HG02642 (cell line): ENCODE results near the gene CYGB.
"Not testable (repeated sequence)": the region's sequence is repeated elsewhere in the genome, so short reads cannot be mapped to it uniquely, and the experiment has no call there.

ENCODE experiments used
- ATAC-seq: cut with Tn5 transposase; IDR thresholded peaks from one replicate; pipeline ENCODE4 v1.9.1; 2021; ENCODE audit warnings: mild to moderate bottlenecking; ENCODE audit not compliant: unreplicated experiment, poor library complexity

The CYGB gene

DNA sequence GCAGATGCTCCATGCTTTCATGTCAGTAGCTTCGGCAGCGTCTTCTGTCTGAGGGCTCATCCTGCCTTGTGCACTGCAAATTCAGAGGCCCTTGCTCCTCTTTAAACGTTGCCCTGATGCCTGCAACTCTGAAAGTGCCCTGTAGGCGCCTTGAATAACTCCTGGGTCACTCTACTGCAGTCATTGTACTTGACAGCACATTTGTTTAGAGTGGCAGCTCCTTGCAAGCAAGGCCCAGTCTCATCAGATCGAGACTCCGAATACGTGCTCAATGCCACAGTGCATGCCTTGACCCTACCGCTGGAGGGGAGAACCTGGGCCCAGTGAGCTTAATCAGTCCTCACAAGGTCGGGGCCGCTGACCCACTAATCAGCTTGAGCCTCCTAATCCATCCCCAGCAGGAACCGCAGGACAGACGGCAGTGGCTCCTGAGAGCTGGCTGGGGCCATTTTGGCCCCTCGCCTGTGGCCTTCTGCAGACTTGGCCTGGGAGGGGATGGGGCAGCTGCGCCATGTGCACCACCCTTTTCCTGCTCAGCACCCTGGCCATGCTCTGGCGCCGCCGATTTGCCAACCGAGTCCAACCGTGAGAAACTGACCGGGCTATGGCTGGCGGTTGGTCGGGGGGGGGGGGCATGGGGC, 2.2 kb upstream of the CYGB start, which contains the start of gene PRCD:
TSS of gene PRCD (plus strand) at position 414 of the 641 bp plus-strand sequence. CDS start at position 512, 98 bp downstream.
- ATAC-seq, result no peak

DNA sequence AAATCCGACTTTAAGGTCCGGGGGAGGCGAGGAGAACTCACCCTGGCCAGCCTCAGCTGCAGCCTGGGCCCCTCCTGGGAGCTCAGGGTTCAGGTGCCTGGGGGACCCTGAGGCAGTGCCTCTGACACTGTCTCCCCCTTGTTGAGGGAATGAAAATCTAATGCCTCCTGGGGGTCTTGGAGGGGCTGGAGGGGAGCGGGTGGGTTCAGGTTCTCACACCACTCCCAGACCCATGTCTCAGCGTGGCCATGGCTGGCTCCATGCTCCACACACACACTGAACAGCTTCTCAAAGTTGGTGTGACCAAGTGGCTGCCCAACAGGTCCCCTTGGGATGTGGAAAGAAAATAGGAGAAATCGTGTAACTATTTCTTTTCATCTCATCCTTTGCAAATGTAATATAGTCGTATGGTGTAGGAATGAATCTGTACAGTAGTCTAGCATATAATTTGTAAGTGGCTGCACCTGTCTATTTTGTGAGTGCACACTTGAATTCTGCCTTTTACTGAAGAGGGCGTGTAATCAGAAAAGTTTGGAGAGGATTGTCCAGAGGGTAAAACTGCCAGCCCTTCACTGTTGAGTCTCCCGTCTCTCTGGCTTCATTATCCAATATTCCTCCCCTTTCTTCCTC, 1.5 kb upstream of the CYGB start:
- ATAC-seq, result no peak

GRCh38 chr17:76538281-76538931, 897 bp upstream of the CYGB start:
- no peak for ATAC-seq

GRCh38 chr17:76537288-76537577, 276 bp downstream of the CYGB start:
- ATAC-seq, result no peak

DNA sequence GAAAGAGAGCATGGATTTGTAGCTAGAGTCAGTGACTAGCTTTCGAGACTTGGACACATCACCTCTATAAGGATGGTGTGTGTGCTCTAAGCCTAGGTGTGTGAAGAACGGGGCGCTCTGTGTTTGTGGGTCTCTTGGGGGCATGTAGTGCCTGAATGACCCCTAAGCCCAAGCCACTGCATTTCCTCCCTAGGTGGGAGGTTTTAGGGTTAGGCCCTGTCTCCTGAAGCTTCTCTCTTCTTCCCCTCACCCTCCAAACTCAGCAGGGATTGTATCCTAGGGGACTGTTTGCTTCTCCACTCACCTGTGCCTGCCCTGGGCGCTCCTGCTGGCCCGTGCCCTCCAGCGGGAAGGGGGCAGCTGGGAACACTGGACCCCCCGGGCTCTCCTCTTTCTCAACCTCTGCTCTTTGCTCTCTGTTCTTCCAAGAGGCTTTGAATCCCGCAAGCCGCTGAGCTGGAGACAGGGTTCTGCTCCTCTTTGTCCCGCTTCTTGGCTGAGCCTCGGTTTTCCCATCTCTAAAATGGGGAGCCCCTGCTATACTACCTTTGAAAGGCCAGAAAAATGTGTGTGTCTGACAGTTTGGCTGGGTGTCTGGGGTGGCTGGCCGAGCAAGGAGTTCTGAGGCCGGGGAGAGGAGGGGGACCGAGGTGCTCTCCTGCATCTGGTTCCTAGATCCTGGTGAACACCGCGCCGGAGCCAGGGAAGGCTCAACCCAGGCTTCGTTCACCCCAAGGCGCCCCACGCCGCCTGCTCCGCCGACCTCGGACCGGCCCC, 810 bp downstream of the CYGB start:
- ATAC-seq, result no peak

GRCh38 chr17:76535788-76536510, 1.6 kb downstream of the CYGB start:
- no peak for ATAC-seq

DNA sequence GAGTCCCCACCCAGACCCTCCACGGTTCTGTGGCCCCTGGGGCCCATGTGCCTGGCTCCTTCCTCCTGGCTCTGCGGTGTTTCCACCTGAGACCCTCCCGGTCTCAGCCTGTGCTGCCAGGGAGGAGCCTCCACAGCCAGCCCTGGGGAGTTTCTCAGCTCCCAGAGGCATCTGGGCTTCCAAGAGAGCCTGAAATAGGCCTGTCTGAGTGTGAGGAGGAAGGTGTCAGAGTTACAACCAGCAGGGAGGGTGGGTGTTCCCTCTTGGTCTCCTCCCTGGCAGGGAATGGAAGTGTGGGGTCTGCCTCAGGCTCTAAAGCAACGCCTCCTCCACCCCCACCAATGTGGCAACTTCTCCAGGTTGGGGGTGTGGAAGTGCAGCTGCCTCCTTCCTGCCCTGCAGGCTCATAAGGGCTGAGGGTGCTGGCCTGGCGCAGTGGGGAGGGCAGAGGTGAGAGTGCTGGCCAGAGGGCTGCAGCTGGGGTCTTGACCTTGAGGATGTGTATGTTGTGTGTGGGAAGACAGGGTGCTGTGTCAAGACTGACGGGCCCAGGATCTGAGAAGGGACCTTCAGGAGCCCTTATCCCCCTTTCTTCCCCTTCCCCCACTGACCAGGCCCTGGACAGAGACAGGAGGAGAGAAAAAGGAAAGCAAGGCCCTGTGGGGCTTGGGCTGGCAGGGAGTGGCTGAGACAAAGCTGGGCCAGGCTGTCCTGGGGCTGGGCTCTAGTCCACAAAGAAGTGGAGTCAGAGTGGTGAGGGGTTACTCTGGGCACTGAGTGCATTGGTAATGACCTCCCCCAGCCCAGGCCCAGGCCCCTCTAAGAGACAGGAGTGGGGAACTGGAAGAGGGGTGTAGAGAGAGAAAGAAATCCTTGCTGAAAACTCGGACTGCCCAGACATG, 2.4 kb downstream of the CYGB start:
- no peak for ATAC-seq

DNA sequence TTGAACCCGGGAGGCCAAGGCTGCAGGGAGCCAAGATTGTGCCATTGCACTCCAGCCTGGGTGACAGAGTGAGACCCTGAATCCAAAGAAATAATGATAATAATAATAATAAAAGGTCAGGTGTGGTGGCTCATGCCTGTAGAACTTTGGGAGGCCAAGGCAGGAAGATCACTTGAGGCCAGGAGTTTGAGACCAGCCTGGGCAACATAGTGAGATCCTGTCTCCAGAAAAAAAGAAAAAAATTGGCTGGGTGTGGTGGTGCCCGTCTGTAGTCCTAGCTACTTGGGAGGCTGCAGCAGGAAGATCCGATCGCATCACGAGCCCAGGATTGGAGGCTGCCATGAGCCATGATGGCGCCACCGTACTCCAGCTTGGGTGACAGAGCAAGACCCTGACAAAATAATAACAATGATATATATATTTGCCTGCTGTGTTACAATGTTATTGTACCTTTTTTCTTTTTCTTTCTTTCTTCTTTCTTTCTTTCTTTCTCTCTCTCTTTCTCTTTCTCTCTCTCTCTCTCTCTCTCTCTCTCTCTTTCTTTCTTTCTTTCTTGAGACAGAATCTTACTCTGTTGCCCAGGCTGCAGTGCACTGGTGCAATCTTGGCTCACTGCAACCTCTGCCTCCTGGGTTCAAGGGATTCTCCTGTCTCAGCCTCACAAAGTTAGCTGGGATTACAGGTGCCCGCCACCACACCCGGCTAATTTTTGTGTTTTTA, 3.7 kb downstream of the CYGB start:
- not testable (repeated sequence) for ATAC-seq

DNA sequence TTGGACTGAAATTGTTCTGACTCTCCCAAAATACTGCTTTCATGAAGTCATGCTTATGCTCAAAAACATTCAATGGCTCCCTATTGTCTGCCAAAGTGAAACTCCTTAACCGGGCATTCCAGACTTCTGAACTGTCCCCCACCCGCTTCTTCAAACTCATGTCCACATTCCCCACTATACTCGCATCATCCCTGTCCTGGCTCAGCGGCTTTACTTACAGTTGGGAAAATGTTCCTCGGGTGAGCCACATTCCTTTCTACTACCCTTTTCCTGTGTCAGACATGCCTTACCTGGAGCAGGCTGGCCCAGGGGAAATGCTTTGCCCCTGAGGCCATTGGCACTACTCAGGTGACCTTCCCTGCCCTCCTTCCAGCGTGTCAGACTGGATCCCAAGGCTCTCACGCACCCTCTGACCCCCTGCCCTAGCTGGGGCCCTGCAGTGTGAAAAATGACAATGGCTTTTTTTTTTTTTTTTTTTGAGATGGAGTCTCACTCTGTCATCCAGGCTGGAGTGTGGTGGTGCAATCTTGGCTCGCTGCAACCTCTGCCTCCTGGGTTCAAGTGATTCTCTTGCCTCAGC, 5.3 kb downstream of the CYGB start:
- ATAC-seq, result no peak

DNA sequence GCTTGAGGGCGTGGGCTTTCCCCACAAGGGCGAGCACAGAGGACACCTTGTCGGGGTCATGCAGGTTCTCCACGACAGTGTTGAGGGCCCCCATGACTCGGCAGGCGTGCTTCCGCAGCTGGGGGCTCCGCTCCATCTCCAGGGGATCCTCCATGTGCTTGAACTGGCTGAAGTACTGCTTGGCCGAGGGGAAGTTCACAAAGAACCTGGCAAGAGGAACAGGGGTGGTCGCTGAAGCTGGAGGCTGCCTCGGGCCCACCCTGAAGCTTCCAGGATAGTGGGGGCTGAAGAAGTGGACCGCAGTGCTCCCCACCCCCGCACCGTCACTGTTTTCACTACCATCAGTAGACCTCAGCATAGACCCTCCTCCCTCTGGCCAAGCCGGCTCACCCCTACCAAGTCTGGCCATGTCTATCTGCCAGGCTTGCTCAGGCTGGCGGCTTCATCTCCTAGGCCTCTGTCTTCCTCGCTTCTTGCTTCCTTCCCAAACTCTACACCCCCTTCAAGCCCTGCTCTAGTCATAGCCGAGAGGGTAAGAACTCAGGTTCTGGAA, 5.9 kb downstream of the CYGB start:
- no peak for ATAC-seq

GRCh38 chr17:76530811-76531485, 6.6 kb downstream of the CYGB start:
- no peak for ATAC-seq

DNA sequence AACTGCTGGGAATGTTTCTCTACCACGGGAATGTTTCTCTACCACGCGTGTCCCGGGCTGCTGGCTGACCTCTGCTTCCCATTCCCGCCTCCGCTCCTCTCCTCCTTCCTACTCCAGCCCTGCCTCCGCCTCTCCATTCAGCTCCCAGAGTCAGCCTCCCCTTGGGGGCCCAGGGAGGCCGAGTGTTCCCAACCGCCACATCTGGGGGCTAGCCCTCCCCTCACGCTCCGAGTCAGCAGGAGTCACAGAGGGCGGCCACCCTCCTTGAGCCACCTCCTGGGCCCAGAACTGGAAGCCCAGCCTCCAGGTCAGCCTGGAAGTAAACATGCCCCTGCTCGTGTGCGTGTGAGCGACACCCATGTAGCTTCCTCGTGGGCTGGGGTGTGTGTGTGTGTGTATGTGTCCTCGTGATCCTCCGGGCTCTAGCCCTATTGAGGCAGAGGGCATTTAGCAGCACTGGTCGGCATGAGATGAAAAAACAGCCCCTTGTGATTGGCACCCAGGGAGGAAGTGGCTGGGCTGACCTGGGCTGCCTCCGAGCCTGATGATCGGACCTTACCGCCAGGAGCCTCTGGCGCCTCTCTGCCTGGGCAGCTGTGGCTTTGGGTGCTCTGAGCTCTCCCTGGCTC, 7.3 kb downstream of the CYGB start:
- no peak for ATAC-seq

DNA sequence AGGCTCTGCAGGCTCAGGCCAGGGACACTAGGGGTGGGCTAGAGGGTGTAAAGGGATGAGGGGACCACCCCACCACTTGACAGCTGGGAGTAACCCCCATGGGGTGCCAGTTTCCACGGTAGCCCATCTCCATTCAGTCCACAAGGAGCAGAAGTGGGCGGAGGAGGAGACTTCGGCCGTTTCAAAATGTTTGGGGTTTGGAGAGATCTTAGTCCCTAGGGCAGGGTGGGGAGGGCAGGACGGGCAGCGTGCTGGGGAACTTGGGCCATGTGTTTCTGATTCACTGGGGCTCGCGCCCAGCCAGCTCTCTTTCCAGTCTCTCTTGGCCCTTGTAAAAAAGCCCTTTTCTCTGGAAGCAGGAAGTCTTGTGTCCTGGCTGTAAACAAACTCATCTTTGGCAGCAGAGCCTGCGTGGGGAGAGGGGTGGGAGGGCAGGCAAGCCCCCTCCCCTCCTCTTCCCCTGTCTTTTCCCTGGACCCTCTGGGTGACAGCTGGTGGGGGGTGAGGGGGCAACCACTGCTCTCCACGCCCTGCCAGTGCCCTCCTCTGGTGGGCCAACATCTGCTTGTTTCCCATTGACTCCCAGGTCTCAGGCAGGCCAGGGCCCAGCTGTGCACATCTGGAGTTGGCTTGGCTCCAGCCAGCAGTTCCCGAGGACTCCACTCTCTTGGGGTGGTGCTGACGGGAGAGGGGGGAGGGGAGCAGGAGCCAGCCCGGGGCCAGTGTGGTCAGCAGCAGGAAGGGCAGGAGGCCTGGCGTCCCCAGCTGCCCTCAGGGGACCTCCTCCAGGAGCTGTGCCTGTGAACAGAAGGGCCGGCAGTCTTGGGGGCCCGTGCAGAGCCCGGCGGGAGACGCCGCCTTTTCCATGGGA, 8.1 kb downstream of the CYGB start:
- no peak for ATAC-seq

GRCh38 chr17:76528528-76529223, 8.8 kb downstream of the CYGB start:
- no peak for ATAC-seq

DNA sequence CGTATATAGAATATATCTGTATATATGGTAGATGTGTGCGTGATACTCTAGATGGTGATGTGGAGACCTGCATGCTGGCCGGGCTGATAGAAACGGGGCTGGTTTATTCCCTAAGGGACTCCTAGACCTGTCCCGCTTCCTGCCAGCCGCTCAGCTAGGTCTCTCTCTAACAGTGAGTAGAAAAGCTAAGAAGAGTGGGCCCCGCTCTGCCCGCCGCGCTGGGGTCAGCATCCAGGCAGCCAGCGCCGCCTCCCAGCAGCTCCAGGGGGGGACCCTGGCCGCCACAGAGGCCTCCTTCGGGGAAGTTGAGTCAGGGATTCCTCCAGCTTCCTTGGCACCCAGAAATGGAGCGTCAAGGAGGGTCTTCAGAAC, 9.4 kb downstream of the CYGB start:
- ATAC-seq, result no peak
